Umbilical cord (tissue), 2 donors: ENCODE results near the gene SLC6A3. TPM values are rescaled to one million over a fixed set of nuclear protein-coding genes. Genes with fewer than 3 reads are reported as not detected.

Experiments
- DNase-seq: peaks from one replicate; pipeline ENCODE4 v3.0.0-alpha.2; 2015; ENCODE audit warnings: low spot score
- total RNA-seq: library from RNA; depleted of rRNA; stranded (reverse); fragments of >200 nt; gene quantifications from one replicate; pipeline ENCODE4 v1.2.3, GENCODE V29; 2014; ENCODE audit warnings: low replicate concordance; ENCODE audit not compliant: insufficient read depth

The SLC6A3 gene
- 0.96 TPM for total RNA-seq

DNA sequence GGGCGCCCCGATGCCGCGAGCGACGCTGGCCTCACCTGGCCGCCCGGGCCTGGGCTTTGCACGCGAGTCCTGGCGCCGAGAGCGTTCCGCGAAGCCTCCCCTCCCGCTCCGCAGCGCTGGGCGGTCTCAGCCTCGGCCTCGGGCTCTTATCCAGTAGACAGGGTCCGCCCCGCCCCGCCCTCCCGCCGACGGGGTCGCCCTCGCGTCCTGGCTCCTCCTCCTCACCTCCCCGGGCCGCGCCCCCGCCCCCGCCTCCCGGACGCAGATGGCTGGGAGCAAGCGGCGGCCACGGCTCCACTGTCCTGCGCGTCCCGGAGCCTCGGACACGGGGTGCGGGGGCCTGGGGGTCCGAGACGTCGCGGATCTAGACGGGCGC, at the start of gene SLC6A3:
Gene SLC6A3, minus strand, starts transcription at position 128 of the 376 bp plus-strand sequence. CDS start 2,243 bp downstream, outside the sequence.
- DNase-seq = peak; percentile 37

DNA sequence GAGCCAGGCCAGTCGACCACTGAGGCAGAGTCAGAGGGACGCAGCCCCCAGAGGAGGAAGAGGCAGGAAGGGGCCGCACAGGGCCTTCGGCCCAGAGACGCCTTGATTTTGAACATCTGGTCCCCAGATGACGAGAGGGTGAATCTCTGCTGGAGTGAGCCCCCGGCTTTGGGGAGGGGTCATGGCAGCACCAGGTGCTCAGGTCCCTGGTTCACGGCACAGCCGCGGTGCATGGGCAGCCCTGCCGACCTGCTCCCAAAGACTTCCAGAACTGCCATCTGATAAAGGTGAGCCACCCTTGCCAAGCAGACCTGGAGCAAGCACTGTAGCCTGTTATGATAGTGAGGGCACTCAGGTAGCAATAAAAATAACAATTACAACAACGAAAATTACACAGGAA, 48.7 kb upstream of the SLC6A3 start:
- no peak for DNase-seq

DNA sequence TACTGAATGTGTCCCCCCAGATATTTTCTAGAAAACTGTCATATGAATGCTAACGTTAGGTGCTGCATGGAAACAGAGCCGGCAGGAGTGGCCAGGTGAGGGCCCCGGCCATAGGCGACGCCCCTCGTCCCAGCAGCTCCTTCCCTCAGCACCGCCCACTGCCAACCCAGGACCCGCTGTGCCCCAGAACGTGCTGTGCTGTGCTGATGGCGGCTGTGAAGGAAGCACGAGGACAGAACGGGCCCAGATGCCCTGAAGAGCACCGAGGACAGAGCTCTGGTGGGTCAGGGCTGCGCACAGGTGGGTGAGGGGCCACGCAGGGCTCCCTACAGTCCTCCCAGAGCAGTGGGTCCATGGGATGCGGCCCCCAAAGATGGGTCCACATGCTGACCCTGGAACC, 48.2 kb upstream of the SLC6A3 start:
- no peak for DNase-seq

DNA sequence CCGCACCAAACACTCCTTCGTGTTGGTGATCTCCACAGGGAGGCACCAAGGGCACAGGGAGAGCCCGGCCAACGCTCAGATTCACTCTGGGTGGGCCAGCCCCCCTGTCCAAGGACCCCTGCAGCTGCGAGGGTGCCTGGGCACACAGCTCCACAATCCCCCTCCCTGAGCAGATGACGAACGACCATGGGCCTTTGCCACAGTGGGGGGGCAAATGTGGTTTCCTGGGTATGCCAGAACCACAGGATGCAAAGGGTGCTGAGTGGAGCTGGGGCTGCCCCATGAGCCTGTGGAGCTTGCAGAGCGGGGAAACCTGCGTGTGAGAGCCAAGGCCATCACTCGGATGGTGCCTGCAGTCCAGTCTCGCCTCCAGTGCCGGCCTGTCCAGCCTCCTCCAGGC, 47.5 kb upstream of the SLC6A3 start:
- no peak for DNase-seq

DNA sequence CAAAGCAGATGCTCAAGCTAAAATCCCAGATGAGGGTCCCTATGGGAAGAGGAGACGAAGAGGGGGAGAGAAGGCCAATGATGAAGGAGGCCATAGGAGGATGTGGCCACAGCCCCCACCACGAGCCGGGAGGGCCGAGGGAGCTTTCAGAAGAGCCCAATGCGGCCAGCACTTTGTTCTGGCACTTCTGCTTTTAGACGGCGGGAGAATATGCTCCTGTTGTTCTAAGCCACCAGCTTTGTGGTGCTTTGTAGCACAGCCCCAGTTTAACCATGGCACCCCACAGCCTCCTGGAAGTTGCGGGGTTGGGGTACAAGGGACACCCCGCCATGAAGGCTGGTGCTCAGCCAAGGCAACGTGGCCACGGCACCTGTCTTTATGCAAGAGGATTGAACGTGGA, 45.1 kb upstream of the SLC6A3 start:
- DNase-seq = no peak

DNA sequence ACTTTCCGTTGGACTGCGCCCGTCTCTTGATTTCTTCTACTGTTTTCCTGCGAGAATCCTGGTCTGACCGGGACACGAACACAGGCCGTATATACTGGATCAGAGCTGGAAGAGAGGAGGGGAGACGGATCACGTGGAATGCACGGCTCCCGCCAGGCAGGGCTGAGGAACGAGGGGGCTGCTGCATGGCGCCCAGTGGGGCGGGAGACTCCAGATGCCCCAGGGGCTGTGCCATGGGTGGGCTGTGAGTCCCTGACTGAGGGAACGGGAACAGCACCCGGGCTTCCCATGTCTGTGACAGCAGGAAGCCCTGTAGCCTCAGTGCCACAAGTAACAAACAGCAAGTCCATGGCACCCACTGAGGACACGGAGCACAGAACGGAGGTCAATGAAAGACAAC, 44.5 kb upstream of the SLC6A3 start:
- no peak for DNase-seq

DNA sequence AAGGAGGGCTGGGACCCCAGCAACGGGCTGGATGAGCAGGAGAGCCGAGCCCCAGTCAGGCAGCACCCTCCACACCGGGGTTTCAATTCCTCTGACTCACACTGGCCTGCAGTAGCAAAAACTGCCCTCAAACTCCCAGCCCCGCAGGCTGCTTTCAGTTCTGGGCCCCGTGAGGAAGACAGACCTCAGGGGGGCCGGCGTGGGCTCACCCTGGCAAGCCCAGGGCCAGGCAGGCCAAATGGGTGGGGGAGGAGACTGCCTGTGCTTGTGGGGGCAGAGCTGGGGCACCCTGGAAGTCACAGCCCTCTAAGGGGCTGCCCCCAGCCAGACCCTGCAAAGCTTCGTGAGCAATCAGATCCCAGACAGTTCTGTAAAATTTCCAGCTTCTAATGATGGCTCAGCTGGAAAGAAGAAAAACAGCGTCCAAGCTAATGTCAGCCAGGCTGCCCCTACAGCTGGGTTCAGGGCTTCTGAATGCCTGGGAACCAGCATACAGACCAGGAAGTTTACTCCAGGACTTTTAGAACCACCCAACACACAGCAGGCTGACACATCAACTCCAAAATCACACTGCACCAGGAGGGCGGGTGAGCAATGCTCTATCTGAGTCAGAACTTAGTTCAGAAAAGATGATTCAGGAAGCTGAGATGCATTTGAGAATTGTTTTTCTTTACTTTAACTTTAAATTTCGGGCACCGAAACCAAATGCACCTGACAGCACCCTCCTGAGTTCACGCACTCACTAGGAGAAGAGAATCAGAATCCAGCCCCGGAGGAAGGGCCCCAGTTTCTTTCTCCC, 43.8 kb upstream of the SLC6A3 start:
- DNase-seq = no peak

DNA sequence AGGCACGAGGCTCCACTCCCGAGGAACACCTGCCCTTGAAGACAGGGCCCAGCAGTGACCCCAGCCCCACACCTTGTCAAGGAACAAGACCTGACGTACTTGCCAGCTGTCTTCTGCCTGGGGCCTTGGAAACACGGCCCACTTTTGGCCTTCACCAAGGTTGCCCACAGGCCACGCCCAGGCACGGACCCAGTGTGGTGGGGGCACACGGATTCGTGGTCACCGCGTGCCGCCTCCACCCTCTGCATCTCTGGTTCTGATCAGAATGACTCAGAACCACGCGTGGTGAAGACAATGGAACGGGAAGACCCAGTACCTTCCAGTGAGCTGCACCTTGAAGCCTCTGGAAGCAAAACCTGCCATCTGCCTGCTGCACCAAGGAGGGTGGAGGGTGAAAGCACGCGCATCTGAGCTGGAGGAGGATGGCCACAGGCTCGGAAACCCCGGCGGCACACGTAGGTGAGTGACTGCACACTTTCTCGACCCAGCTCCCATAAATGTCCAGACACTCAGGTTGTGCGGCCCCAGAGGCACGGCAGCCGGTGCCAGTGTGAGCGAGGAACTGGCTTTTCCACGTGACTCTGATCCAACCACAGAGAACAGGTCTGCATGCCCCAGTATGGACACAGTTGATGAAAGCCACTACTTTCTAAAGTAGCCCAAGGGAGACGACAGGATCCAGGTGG, 42.0 kb upstream of the SLC6A3 start:
- DNase-seq = no peak

DNA sequence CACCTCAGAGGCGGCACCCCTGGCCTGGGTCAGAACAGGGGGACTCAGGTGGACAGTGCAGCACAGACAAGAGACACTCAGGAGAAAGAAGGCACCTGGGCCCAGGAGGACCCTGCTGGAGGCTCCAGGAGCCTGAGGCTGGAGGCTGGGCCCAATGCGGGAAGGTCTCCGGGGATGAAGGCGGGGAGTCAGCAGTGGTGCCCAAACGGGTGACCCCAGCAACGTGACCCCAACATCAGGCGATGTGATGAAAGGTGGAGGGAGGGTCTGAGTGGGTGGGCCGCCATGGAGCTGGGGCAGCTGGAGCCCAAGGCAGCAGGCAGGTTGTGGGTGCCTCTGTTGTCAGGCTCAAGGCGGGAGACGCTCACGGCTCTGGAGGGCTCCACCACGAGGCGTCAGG, 41.0 kb upstream of the SLC6A3 start:
- no peak for DNase-seq

DNA sequence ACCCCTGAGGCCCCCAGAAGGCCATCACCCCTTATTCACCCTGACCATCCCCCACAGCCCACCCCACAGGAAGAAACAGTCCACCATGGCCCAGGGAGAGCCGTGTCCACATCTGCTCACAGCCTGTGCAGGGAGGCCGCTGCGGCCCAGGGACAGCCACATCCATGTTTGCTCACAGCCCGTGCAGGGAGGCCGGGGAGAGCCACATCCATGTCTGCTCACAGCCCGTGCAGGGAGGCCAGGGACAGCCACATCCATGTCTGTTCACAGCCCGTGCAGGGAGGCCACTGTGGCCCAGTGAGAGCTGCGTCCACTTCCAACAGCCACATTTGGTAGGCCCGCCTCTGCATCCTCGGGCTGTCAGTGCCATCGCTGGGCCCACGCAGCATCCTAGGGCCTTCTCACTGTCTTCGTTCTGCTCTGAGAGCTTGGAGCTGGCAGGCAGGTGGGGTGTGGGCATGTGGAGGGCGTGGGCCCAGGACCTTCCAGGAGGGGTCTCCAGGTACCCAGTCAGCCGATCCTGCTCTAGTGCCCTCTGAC, 40.4 kb upstream of the SLC6A3 start:
- DNase-seq = no peak

DNA sequence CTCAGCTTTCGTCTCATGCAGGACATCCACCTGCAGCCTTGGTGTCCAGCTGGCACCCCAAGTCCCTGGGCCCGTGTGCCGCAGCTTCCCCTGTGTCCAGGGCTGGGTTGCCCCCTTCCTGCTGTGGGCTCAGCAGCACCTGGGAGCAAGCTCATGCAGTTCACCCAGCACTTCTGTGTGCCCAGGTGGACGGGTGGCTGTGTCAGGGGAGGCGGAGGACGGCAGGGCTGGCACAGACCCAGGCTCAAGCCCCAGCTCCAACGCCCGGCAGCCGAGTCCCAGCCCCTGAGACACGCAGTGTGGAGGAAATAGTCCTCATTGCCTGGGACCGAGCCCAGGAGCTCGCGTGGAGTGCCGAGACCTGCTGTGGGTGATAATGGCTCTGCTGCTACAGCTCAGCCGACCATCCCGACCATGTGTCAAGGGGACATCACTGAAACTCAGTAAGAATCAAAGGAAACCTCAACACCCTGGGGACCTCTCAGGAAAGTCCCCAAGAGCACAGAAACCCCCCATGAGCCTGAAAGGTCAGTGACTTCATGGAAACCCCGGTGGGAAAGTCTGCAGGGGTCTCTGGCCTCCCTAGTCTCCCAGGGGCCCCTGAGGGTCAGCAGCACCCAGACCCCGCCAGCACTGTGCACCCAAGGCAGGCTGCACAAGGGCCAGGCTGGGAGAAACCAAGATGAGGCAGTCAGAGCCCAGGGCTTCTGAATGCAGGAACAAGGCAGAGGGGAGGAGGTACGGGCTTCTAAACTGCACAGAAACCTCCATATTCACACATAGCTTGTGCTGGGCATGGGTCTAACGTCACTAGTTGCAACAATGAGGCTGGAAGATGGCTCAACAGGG, 39.7 kb upstream of the SLC6A3 start:
- no peak for DNase-seq

DNA sequence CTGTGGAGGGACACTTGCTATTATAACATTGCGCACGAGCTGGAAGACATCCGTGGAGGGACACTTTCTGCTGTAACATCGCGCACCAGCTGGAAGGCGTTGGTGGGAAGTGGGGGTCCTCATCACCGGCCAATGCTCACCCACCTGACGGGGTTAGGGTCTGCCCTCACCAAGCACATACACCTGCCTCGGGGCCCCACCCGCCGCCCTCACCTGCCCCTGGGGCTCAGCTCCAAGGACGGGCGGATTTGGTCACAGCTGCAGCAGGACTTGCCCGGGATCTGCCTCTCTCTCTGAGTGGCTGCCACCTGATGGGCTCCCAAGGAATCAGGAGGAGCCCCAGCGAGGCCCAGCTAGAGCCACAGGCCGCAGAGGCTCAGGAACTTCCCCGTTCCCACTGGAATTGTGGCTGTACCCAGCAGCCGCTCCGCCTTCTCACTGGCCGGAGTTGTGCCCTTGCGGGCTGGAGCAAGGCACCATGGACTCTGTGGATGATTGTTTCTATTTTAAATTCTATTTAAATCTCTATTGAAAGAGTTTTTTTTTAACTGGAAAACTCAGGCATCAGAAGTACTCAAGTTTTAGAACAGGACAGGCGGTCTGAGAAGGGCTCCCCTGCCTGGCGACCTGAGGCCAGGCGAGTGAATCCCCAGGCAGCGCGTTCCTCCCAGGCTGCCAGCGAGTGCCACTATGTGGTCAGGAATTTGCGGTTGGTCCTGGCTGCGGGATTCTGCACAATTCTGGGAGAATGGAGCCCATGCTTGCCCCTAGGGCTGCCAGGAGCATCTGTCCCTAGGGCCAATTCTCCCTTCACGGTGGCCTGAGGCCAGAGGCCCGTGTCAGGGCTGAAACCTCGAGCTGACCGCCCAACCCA, 38.9 kb upstream of the SLC6A3 start:
- no peak for DNase-seq

DNA sequence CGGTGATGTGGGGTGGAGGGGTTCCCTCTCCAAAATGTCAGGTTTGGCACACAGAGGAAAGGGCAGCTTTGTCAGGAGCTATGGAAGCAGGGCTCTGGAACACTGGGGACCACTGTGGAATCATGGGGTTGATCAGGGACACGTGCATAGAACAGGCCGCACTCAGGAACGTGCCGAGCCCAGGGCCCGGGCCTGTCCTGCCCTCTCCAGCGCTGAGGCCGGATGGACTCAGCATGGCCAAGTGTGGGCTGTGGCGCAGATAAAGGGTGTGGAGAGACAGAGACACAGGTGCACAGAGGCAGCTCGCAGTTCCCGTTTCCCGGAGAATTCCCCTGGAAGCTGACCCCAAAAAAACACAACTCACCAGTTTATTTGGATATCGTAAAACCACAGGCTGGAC, 37.8 kb upstream of the SLC6A3 start:
- no peak for DNase-seq

DNA sequence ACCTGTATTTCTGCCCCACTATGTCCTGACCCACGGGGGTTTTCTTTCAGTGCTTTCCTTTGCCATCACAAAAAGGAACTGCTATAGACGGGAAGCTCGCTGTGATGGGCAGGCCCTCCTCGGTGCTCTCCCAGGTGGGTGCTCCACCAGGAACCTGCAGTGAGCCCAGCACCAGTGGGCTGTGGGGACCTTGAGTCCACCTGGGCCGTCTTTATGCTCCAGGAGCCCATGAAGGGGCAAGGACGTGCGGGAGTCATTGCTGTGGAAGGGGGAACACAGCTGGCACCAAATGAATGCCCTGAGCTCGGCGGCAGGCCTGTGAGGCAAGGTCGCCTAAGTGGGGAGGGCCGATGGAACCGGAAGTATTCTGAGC, 36.7 kb upstream of the SLC6A3 start:
- DNase-seq = no peak

DNA sequence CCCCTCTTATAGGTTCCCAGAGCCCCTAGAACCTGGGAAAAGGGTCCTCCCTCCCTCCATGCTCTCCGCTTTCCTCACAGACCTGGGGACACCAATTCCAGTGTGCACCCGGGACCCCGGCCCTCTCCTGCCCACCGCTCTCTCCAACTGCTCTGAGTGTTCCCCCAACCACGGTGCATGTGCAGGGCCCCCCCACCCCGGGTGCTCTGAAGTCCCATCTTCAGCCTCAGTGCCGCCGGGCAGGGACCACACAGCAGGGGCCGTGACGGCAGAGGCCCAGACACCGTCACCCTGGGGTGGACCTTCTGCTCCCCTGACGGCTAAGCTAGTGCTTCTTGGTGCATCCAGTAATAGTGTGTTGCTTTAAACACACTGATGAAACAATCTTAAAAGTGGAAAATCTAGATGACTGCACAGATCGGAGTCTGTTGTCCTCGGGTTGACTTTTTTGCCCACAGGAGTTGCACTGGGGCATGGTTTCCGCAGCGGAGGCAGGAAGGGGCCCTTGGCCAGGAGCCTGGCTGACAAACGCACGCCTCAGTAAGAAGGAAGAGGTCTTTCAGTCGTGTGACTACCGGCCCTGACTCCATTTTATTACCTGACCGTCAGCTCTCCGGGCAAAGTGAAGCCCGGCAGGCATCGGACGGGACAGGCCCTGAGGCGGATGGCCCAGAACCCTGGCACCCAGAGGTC, 36.2 kb upstream of the SLC6A3 start:
- DNase-seq = no peak

DNA sequence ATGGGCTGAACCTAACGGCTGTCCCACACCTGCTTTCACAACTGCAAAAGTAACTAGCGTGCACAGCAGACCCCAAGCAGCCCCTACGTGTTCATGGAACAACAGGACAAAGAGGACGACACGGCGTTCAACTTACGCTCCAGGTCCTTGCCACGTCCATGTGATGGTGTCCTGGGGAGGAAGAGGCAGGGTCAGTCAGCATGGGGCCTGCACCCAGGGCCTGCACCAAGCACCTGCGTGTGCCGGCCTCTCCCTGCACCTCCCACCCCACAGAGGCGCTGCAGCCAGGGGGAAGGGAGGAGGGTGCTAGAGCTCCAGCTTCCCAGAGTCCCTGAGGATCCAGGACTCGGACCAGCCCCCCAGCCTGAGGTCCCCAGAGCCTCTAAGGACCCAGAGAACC, 35.6 kb upstream of the SLC6A3 start:
- DNase-seq = no peak

DNA sequence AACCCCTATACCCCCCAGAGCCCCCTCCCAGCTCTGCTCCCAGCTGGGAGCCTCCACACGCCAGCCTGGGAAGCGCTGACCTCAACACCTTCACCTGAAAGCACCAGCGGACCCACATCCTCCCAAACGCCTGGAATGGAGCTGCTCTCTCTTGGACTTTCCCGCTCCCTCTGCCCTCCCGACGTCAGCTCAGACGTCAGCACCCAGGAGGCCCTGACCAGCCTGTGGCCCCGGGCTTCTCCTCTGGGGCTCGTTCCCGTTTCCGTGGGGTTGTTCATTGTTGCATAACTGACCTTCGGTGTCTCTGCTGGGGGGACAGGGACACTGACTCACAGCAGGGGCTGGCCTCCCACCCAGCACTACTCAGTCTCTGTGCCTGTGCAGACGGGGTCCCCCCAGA, 35.0 kb upstream of the SLC6A3 start:
- DNase-seq = peak; percentile 16

DNA sequence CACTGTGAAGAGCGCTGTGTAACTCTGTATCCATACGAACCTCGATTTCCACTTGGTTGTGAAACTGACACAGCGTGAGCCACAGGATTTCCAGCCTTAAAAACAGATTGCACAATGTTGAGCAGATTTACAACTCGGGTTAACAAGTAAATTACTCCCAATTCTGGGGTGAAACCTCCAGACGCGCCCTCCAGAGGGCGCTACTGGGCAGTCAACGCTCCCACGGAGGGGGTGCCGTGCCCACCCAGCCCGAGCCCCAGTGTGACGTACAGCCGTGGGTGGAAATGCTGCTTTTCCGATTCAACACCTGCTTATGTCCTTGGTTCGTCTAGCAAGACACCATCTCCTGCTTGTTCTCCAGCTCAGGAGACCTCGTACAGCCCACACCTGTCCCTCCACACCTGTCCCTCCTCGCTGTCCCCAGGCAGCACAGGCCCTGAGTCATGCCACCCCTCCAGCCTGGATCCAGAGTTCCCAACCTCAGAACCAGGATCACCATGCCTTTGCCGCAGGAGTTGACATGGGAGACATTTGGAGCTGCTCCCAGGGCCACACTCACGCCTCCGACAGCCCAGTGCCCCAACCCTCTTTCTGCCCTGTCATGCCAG, 34.4 kb upstream of the SLC6A3 start:
- peak; percentile 31 for DNase-seq

DNA sequence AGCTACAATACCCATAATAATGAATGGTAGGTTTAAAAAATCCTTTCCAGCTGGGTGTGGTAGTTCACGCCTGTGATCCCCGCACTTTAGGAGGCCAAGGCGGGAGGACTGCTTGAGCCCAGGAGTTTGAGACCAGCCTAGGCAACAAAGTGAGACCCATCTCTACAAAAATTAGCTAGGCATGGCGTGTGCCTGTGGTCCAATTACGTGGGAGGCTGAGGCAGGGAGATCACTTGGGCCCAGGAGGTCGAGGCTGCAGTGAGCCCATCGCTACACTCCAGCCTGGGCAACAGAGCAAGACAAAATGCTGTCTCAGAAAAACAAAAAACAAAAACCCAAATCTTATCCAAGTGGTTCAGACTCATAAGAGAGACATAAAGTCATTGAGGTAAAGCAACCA, 33.8 kb upstream of the SLC6A3 start:
- DNase-seq = no peak
